ENCODE measurements around the gene GNB1.

GNB1 gene

GRCh38 chr1:1815606-1816281, 75.1 kb downstream of the GNB1 start:
- no peaks in the 10 kb centered on the region for H3K9me2 ChIP-seq (ENCODE audit: low read depth, low read length)
- H3K4me1 ChIP-seq (ENCODE audit: insufficient read depth, low read length, severe bottlenecking) = peaks cover 4% of the 10 kb centered on the region
- 0 out of 2 replicates have a peak, but pooled peaks cover 4% of the 10 kb centered on the region for H3K79me2 ChIP-seq (ENCODE audit: insufficient read depth, low read length)
- no peaks in the 10 kb centered on the region for H3K9me3 ChIP-seq (ENCODE audit: low read length)
- no peaks in the 10 kb centered on the region for H3K27me3 ChIP-seq (ENCODE audit: insufficient read depth, low read length)
- no peak overlapping the region for H2AFZ ChIP-seq (ENCODE audit: low read length)
- H3K27ac ChIP-seq (ENCODE audit: low read depth, low read length, poor library complexity, severe bottlenecking) = peak overlapping the region; percentile 4
- peaks cover 83% of the 10 kb centered on the region for H3K36me3 ChIP-seq (ENCODE audit: insufficient read depth, low read length)
- no peak overlapping the region for H3K4me3 ChIP-seq (ENCODE audit: low read depth, low read length, poor library complexity, severe bottlenecking)
- no peak for TF ChIP-seq CTCF (IDR thresholded peaks at IDR 0.05; ENCODE audit: low read length)
- TF ChIP-seq EZH2 (IDR thresholded peaks at IDR 0.05; ENCODE audit: borderline replicate concordance, low read length) = no peak
- no peaks in the 10 kb centered on the region; the same call in 1 of the 2 replicates for H3F3A ChIP-seq (ENCODE audit: insufficient read depth, low read length)
- H4K20me1 ChIP-seq (ENCODE audit: insufficient read depth, low read length) = no peaks in the 10 kb centered on the region
- H3K4me2 ChIP-seq (ENCODE audit: low read length) = no peak overlapping the region
- no peak overlapping the region for H3K9ac ChIP-seq (ENCODE audit: low read length)

- H3K9me2 ChIP-seq (ENCODE audit: low read depth, low read length) = no peaks in the 10 kb centered on the region
- no peaks in the 10 kb centered on the region for H3F3A ChIP-seq (ENCODE audit: insufficient read depth, low read length)
- H3K27me3 ChIP-seq (ENCODE audit: insufficient read depth, low read length) = no peaks in the 10 kb centered on the region
- H4K20me1 ChIP-seq (ENCODE audit: insufficient read depth, low read length) = no peaks in the 10 kb centered on the region
- H3K4me2 ChIP-seq (ENCODE audit: low read length) = no peak overlapping the region
- no peaks in the 10 kb centered on the region for H3K9me3 ChIP-seq (ENCODE audit: low read length)
- H3K27ac ChIP-seq (ENCODE audit: low read depth, low read length, poor library complexity, severe bottlenecking) = no peak overlapping the region
- no peak overlapping the region for H3K9ac ChIP-seq (ENCODE audit: low read length)
- no peak overlapping the region for H2AFZ ChIP-seq (ENCODE audit: low read length)
- H3K79me2 ChIP-seq (ENCODE audit: insufficient read depth, low read length) = no peaks in the 10 kb centered on the region
- no peak overlapping the region for H3K4me3 ChIP-seq (ENCODE audit: low read depth, low read length, poor library complexity, severe bottlenecking)
- H3K4me1 ChIP-seq (ENCODE audit: insufficient read depth, low read length, severe bottlenecking) = no peaks in the 10 kb centered on the region
- peaks cover 89% of the 10 kb centered on the region for H3K36me3 ChIP-seq (ENCODE audit: insufficient read depth, low read length)
- no peak for TF ChIP-seq CTCF (IDR thresholded peaks at IDR 0.05; ENCODE audit: low read length)
- TF ChIP-seq EZH2 (IDR thresholded peaks at IDR 0.05; ENCODE audit: borderline replicate concordance, low read length) = no peak
Observed at GRCh38 chr1:1809489-1809888, 81.4 kb downstream of the GNB1 start.

GRCh38 chr1:1808206-1808605, 82.7 kb downstream of the GNB1 start:
- no peaks in the 10 kb centered on the region for H3K79me2 ChIP-seq (ENCODE audit: insufficient read depth, low read length)
- TF ChIP-seq CTCF (IDR thresholded peaks at IDR 0.05; ENCODE audit: low read length) = no peak
- no peaks in the 10 kb centered on the region for H3K9me3 ChIP-seq (ENCODE audit: low read length)
- no peaks in the 10 kb centered on the region for H3K27me3 ChIP-seq (ENCODE audit: insufficient read depth, low read length)
- H2AFZ ChIP-seq (ENCODE audit: low read length) = no peak overlapping the region
- no peak overlapping the region for H3K27ac ChIP-seq (ENCODE audit: low read depth, low read length, poor library complexity, severe bottlenecking)
- H3K4me1 ChIP-seq (ENCODE audit: insufficient read depth, low read length, severe bottlenecking) = peaks cover 4% of the 10 kb centered on the region
- no peak overlapping the region for H3K9ac ChIP-seq (ENCODE audit: low read length)
- H3K4me3 ChIP-seq (ENCODE audit: low read depth, low read length, poor library complexity, severe bottlenecking) = no peak overlapping the region
- peaks cover 85% of the 10 kb centered on the region for H3K36me3 ChIP-seq (ENCODE audit: insufficient read depth, low read length)
- no peak overlapping the region for H3K4me2 ChIP-seq (ENCODE audit: low read length)
- no peaks in the 10 kb centered on the region for H4K20me1 ChIP-seq (ENCODE audit: insufficient read depth, low read length)
- no peaks in the 10 kb centered on the region for H3K9me2 ChIP-seq (ENCODE audit: low read depth, low read length)
- no peaks in the 10 kb centered on the region for H3F3A ChIP-seq (ENCODE audit: insufficient read depth, low read length)
